NB4 (cell line): ENCODE measurements around the gene BCO2.

ENCODE experiments used
- DNase-seq: peaks from one replicate; pipeline ENCODE4 v3.0.0; 2010; ENCODE audit warnings: low read depth
- H3K4me3 ChIP-seq: one replicate; pipeline ENCODE4 v1.5.1; 2011; ENCODE audit warnings: mild to moderate bottlenecking, low read depth, low read length, moderate library complexity
- MAX ChIP-seq: IDR thresholded peaks from 2 replicates; pipeline ENCODE4 v1.6.1; 2011; ENCODE audit warnings: low read depth, low read length
- MYC ChIP-seq: IDR thresholded peaks from 2 replicates; pipeline ENCODE4 v1.6.1; 2011; ENCODE audit warnings: low read depth, low read length
- POLR2A ChIP-seq: IDR thresholded peaks from 2 replicates; pipeline ENCODE4 v1.6.1; 2011; ENCODE audit warnings: mild to moderate bottlenecking; ENCODE audit not compliant: insufficient read length; ENCODE audit errors: extremely low read depth
- TF ChIP-seq, protein P1 (sequence below): IDR thresholded peaks from one replicate; pipeline ENCODE4 v1.5.1; 2012; ENCODE audit warnings: low read depth, low read length

Gene BCO2

DNA sequence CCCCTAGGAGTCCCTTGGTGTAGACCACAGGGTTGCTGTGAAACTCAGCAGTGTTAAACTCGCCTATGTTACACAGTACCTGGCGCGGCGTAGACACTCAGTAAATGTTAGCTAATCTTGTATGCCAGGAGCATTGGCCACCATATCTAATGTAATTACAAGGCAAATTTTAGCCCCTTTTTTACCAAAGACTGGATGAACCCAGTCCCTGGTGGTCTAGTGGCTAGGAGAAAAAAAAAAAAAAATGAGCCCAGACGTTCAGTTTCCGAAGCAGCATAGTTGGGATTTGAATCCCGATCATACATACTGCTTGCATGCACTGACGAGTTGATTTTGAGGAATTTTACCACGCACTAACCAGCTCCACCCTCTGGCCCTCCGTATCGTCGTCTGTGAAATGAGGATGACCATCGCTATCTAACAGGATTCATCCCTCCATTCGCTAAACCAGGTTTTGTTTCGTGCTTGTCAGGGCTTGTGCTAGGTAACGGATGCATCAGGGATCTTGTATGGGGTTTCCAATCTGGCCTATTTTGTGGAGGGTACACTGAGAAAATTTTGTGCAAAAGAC lies 51.6 kb downstream of the BCO2 start:
- TF ChIP-seq MAX (no peak), POLR2A (no peak), MYC (no peak)
- TF ChIP-seq, protein P1, sequence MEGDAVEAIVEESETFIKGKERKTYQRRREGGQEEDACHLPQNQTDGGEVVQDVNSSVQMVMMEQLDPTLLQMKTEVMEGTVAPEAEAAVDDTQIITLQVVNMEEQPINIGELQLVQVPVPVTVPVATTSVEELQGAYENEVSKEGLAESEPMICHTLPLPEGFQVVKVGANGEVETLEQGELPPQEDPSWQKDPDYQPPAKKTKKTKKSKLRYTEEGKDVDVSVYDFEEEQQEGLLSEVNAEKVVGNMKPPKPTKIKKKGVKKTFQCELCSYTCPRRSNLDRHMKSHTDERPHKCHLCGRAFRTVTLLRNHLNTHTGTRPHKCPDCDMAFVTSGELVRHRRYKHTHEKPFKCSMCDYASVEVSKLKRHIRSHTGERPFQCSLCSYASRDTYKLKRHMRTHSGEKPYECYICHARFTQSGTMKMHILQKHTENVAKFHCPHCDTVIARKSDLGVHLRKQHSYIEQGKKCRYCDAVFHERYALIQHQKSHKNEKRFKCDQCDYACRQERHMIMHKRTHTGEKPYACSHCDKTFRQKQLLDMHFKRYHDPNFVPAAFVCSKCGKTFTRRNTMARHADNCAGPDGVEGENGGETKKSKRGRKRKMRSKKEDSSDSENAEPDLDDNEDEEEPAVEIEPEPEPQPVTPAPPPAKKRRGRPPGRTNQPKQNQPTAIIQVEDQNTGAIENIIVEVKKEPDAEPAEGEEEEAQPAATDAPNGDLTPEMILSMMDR: no peak
- DNase-seq: peak; percentile 17
- H3K4me3 ChIP-seq: peak overlapping the region; percentile 92

DNA sequence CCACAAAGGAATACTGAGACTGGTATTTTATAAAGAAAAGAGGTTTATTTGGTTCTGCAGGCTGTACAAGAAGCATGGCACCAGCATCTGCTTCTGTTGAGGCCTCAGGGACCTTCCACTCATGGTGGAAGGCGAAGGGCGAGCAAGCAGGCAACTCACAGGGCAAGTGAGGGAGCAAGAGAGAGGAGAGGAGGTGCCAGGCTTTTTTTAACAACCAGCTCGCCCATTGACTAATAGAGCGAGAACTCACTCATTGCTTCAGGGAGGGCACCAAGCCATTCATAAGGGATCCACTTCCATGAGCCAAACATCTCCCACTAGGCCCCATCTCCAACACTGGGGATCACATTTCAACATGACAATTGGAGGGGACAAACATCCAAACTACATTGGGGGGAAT lies 52.2 kb downstream of the BCO2 start:
- TF ChIP-seq MAX: no peak
- TF ChIP-seq, protein P1: no peak
- no peak for TF ChIP-seq MYC
- no peak for TF ChIP-seq POLR2A
- H3K4me3 ChIP-seq: peak overlapping the region; percentile 92

DNA sequence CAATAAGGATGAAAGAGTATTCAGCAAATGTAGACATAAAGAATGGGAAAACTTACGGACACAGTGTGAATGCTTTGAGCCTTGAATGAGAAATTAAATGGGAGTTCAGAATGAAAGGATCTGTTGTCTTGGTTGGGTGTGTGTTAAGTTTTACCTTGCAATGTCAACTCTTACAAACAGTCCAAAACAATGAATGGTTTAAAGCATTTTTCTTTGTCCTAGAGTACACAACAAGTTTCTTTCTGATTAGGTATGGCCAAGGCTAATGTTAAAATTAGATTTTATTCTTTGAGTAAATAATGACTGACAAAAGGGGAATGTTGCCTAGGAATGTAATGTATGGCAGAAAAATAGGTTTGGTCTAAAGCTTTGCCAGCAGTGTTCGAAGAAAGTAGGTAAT lies 53.4 kb downstream of the BCO2 start:
- H3K4me3 ChIP-seq: no peak overlapping the region
- no peak for DNase-seq
- no peak for TF ChIP-seq MAX

More for the DNA sequence above, 52.2 kb downstream of the BCO2 start:
- no peak for DNase-seq

DNA sequence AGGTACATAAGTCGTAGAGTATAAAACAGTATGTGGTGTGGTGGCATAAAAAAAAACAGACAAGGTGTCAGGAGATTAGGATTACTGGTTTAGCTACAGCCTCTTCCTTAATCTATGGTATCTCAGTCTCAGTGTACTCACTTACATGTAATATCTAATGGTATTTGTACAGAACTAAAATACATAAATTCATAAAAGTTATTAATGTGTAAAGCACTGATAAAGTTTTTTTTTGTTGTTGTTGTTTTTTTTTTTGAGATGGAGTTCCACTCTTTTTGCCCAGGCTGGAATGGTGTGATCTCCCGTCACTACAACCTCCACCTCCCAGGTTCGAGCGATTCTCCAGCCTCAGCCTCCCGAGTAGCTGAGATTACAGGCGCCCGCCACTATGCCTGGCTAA lies 53.8 kb downstream of the BCO2 start:
- H3K4me3 ChIP-seq: no peak overlapping the region
- TF ChIP-seq MAX: no peak
- TF ChIP-seq, protein P1: no peak
- TF ChIP-seq POLR2A: no peak
- no peak for TF ChIP-seq MYC
- DNase-seq: no peak

GRCh38 chr11:112229746-112230433 lies 54.6 kb downstream of the BCO2 start:
- TF ChIP-seq POLR2A (no peak), MAX (no peak), MYC (no peak)
- TF ChIP-seq, protein P1: no peak
- no peak overlapping the region for H3K4me3 ChIP-seq

GRCh38 chr11:112231952-112232351 lies 56.6 kb downstream of the BCO2 start:
- DNase-seq: no peak
- TF ChIP-seq, protein P1: no peak
- TF ChIP-seq MYC (no peak), MAX (no peak), POLR2A (no peak)
- no peak overlapping the region for H3K4me3 ChIP-seq

More at GRCh38 chr11:112229746-112230433, 54.6 kb downstream of the BCO2 start:
- DNase-seq: no peak
